K562 (cell line): ENCODE measurements around the gene ARHGEF25. TPM values are rescaled to one million over a fixed set of nuclear protein-coding genes. Genes with fewer than 3 reads are reported as not detected.
A peak's percentile ranks its signal among the peaks of the same experiment; 100 is the strongest.

Experiments
- CTBP1 ChIP-seq: fragments of 450-650 bp; IDR thresholded peaks from 2 replicates; pipeline ENCODE4 v1.6.1; 2016; ENCODE audit warnings: borderline replicate concordance
- HMGXB4 ChIP-seq: sonication (generic); formaldehyde crosslinking; IDR thresholded peaks from 2 replicates; pipeline ENCODE4 v1.8.1; 2023; ENCODE audit warnings: mild to moderate bottlenecking, missing genetic modification reagents
- ILK ChIP-seq: fragments of 450-650 bp; IDR thresholded peaks from 2 replicates; pipeline ENCODE4 v1.6.1; 2016; ENCODE audit warnings: missing genetic modification characterization, low read depth, mild to moderate bottlenecking, missing compliant biosample characterization, moderate library complexity, borderline replicate concordance
- NEUROD1 ChIP-seq: fragments of 150-350 bp; IDR thresholded peaks from 2 replicates; pipeline ENCODE4 v1.6.1; 2014; ENCODE audit warnings: borderline replicate concordance, low read length, low read depth; ENCODE audit not compliant: partially characterized antibody
- POU5F1 ChIP-seq: fragments of 150-350 bp; IDR thresholded peaks from 2 replicates; pipeline ENCODE4 v1.6.1; 2014; ENCODE audit warnings: borderline replicate concordance, low read length, low read depth, mild to moderate bottlenecking; ENCODE audit not compliant: partially characterized antibody
- SETDB1 ChIP-seq: IDR thresholded peaks from one replicate; pipeline ENCODE4 v1.6.1; 2012; ENCODE audit warnings: low read length, control low read depth, inconsistent platforms
- ZNF140 ChIP-seq: fragments of 250-450 bp; sonication (Bioruptor Pico); IDR thresholded peaks from 2 replicates; pipeline ENCODE4 v1.8.0; 2021; ENCODE audit warnings: moderate library complexity, mild to moderate bottlenecking, inconsistent platforms
- ZNF764 ChIP-seq: fragments of 250-450 bp; sonication (Bioruptor Pico); IDR thresholded peaks from 2 replicates; pipeline ENCODE4 v1.4.0; 2020; ENCODE audit warnings: low read depth, mild to moderate bottlenecking, moderate library complexity
- polyA plus RNA-seq, 8 experiments: library from polyadenylated mRNA; depleted of rRNA in 4 of 8; stranded (reverse) in 5 of 8; unstranded in 3 of 8; fragments of >200 nt; fragmentation: Nextera tagmentation in 2 of 8; fragmentation: Illumina TruSeq in 1 of 8; extraction: Ambion mirVana in 2 of 8; extraction: Trizol in 1 of 8; gene quantifications; 2 replicates each; pipeline versions ENCODE4 v1.2.1 to v1.2.3, GENCODE V29; 2011 to 2014; ENCODE audit warnings: inconsistent platforms in 1 of 8, missing spikeins in 1 of 8
- total RNA-seq, 7 experiments: library from RNA; depleted of rRNA in 6 of 7; stranded (reverse); fragments of >200 nt in 6 of 7; fragmentation: Illumina TruSeq in 2 of 7; extraction: Trizol in 2 of 7; gene quantifications; 2 replicates each; pipeline versions ENCODE4 v1.2.1 to v1.2.3, GENCODE V29; 2011 to 2021; ENCODE audit warnings: low replicate concordance in 1 of 7
- TF ChIP-seq, protein P1 (sequence below), 2 experiments: IDR thresholded peaks; 2 replicates each; pipeline ENCODE4 v1.6.1; 2012; ENCODE audit warnings: improper control_type of control experiment in 2 of 2, low read depth in 2 of 2, low read length in 2 of 2, borderline replicate concordance in 1 of 2
- TF ChIP-seq, protein P2 (sequence below), 2 experiments: fragments of 250-450 bp in 1 of 2; fragments of 450-650 bp in 1 of 2; sonication (Bioruptor Pico) in 1 of 2; IDR thresholded peaks; 2 replicates each; pipeline versions ENCODE4 v1.6.1 to v1.8.0; 2016 to 2021; ENCODE audit warnings: mild to moderate bottlenecking in 2 of 2, moderate library complexity in 2 of 2, missing compliant biosample characterization in 1 of 2, missing genetic modification characterization in 1 of 2
- TF ChIP-seq, protein P3 (sequence below): fragments of 250-450 bp; sonication (Bioruptor Pico); IDR thresholded peaks from 2 replicates; pipeline ENCODE4 v1.5.0; 2020; ENCODE audit warnings: mild to moderate bottlenecking, borderline replicate concordance
- TF ChIP-seq, protein P4 (sequence below), 2 experiments: IDR thresholded peaks; 2 replicates each; pipeline ENCODE4 v1.6.1; 2011; ENCODE audit warnings: borderline replicate concordance in 1 of 2, control low read depth in 1 of 2, low read depth in 1 of 2, low read length in 1 of 2, mild to moderate bottlenecking in 1 of 2, mixed read lengths in 1 of 2, moderate library complexity in 1 of 2; ENCODE audit not compliant: insufficient read depth in 1 of 2, insufficient read length in 1 of 2, poor library complexity in 1 of 2, severe bottlenecking in 1 of 2; ENCODE audit errors: extremely low read depth in 1 of 2

ARHGEF25 gene
- total and polyA plus RNA-seq, 9 of the 15 experiments (the other 6 are each of a cell fraction or from before 2014, with no cell fraction given): 0.13 to 17.3 (median 11.6) TPM

DNA sequence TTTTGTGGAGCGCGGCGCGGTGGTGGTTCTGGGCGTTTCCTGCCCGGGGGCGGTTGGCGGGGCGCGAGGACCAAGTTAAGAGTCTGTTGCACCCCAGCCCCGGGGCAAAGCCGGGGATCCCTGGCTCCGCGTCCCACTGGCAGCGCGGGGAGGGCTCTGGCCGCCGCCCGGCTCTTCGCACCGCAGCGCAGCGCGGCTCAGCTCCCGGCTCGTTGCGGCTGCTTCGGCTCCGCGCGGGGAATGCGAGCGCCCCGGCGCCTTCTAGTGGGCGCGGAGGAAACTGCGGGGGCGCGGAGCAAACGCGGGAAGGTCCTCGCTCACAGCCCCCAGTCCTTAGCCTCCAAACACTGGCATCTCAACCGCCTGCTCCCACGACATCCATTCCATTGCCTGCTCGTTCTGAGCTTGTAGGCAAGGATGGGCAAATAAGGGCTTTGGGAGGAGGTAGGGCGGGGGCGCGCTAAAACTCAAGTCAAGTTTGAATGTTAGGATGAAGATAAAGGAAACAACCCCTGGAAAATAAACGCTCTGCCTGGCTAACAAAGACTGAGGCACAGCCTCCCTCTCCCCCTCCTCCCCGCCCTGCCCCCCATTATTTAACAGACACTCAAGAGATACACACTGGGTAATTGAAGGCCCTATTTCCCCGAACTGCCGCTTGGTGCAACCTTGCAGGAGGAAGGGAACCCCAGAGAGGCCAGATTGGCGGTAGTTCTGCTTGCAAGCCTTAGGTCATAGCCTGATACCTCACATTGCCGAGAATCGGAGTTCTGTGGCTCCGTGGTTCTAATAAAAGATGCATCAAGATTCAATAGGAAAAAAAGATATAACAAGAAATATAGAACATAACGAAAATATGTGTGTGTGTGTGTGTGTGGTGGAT, 22.0 kb downstream of the ARHGEF25 start, which contains the start of gene B4GALNT1 (continued):
- no peak for TF ChIP-seq POU5F1
- TF ChIP-seq ZNF140 (CRISPR knock-in tag): no peak
- TF ChIP-seq, protein P1, sequence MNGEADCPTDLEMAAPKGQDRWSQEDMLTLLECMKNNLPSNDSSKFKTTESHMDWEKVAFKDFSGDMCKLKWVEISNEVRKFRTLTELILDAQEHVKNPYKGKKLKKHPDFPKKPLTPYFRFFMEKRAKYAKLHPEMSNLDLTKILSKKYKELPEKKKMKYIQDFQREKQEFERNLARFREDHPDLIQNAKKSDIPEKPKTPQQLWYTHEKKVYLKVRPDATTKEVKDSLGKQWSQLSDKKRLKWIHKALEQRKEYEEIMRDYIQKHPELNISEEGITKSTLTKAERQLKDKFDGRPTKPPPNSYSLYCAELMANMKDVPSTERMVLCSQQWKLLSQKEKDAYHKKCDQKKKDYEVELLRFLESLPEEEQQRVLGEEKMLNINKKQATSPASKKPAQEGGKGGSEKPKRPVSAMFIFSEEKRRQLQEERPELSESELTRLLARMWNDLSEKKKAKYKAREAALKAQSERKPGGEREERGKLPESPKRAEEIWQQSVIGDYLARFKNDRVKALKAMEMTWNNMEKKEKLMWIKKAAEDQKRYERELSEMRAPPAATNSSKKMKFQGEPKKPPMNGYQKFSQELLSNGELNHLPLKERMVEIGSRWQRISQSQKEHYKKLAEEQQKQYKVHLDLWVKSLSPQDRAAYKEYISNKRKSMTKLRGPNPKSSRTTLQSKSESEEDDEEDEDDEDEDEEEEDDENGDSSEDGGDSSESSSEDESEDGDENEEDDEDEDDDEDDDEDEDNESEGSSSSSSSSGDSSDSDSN (IDR thresholded peaks at IDR 0.05; ENCODE audit: borderline replicate concordance in 1 of 2, low read depth in 2 of 2, low read length in 2 of 2): peak; percentile 49 to 93; a peak in 2 of 4 replicates
- TF ChIP-seq ILK (tag): no peak
- TF ChIP-seq CTBP1: peak; percentile 90
- peak; percentile 95 for TF ChIP-seq HMGXB4 (CRISPR knock-in tag)
- TF ChIP-seq, protein P2, sequence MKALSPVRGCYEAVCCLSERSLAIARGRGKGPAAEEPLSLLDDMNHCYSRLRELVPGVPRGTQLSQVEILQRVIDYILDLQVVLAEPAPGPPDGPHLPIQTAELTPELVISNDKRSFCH (CRISPR knock-in tag; IDR thresholded peaks at IDR 0.05): no peak
- TF ChIP-seq, protein P2 (tag; IDR thresholded peaks at IDR 0.05): 0 out of 2 replicates have a peak, but pooled peaks have one; percentile 21
- TF ChIP-seq, protein P3, sequence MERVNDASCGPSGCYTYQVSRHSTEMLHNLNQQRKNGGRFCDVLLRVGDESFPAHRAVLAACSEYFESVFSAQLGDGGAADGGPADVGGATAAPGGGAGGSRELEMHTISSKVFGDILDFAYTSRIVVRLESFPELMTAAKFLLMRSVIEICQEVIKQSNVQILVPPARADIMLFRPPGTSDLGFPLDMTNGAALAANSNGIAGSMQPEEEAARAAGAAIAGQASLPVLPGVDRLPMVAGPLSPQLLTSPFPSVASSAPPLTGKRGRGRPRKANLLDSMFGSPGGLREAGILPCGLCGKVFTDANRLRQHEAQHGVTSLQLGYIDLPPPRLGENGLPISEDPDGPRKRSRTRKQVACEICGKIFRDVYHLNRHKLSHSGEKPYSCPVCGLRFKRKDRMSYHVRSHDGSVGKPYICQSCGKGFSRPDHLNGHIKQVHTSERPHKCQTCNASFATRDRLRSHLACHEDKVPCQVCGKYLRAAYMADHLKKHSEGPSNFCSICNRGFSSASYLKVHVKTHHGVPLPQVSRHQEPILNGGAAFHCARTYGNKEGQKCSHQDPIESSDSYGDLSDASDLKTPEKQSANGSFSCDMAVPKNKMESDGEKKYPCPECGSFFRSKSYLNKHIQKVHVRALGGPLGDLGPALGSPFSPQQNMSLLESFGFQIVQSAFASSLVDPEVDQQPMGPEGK: no peak
- no peak for TF ChIP-seq ZNF764
- TF ChIP-seq, protein P4, sequence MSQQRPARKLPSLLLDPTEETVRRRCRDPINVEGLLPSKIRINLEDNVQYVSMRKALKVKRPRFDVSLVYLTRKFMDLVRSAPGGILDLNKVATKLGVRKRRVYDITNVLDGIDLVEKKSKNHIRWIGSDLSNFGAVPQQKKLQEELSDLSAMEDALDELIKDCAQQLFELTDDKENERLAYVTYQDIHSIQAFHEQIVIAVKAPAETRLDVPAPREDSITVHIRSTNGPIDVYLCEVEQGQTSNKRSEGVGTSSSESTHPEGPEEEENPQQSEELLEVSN (IDR thresholded peaks at IDR 0.05; ENCODE audit: borderline replicate concordance in 1 of 2, extremely low read depth in 1 of 2, insufficient read depth in 1 of 2, insufficient read length in 1 of 2, low read depth in 1 of 2, low read length in 1 of 2, poor library complexity in 1 of 2, severe bottlenecking in 1 of 2): peak; percentile 90 to 97
- TF ChIP-seq NEUROD1: no peak
- TF ChIP-seq SETDB1: no peak
